ENCODE measurements around the gene FCGR3A.
A peak's percentile ranks its signal among the peaks of the same experiment; 100 is the strongest.
"Not testable (repeated sequence)": the region's sequence is repeated elsewhere in the genome, so short reads cannot be mapped to it uniquely, and the experiment has no call there.

Gene FCGR3A

GRCh38 chr1:161529463-161530104, 20.0 kb downstream of the FCGR3A start:
- not testable (repeated sequence) for DNase-seq

- DNase-seq: not testable (repeated sequence)
Observed at GRCh38 chr1:161528550-161528949, 21.1 kb downstream of the FCGR3A start.

DNA sequence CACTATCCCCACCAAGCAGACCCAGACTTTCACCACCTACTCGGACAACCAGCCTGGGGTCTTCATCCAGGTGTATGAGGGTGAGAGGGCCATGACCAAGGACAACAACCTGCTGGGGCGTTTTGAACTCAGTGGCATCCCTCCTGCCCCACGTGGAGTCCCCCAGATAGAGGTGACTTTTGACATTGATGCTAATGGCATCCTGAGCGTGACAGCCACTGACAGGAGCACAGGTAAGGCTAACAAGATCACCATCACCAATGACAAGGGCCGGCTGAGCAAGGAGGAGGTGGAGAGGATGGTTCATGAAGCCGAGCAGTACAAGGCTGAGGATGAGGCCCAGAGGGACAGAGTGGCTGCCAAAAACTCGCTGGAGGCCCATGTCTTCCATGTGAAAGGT, 23.7 kb downstream of the FCGR3A start:
- not testable (repeated sequence) for DNase-seq

DNA sequence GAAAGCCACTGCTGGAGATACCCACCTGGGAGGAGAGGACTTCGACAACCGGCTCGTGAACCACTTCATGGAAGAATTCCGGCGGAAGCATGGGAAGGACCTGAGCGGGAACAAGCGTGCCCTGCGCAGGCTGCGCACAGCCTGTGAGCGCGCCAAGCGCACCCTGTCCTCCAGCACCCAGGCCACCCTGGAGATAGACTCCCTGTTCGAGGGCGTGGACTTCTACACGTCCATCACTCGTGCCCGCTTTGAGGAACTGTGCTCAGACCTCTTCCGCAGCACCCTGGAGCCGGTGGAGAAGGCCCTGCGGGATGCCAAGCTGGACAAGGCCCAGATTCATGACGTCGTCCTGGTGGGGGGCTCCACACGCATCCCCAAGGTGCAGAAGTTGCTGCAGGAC, 24.3 kb downstream of the FCGR3A start:
- not testable (repeated sequence) for DNase-seq

DNA sequence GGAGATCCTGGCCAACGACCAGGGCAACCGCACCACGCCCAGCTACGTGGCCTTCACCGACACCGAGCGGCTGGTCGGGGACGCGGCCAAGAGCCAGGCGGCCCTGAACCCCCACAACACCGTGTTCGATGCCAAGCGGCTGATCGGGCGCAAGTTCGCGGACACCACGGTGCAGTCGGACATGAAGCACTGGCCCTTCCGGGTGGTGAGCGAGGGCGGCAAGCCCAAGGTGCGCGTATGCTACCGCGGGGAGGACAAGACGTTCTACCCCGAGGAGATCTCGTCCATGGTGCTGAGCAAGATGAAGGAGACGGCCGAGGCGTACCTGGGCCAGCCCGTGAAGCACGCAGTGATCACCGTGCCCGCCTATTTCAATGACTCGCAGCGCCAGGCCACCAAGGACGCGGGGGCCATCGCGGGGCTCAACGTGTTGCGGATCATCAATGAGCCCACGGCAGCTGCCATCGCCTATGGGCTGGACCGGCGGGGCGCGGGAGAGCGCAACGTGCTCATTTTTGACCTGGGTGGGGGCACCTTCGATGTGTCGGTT, 24.8 kb downstream of the FCGR3A start:
- DNase-seq: peak; percentile 26

DNA sequence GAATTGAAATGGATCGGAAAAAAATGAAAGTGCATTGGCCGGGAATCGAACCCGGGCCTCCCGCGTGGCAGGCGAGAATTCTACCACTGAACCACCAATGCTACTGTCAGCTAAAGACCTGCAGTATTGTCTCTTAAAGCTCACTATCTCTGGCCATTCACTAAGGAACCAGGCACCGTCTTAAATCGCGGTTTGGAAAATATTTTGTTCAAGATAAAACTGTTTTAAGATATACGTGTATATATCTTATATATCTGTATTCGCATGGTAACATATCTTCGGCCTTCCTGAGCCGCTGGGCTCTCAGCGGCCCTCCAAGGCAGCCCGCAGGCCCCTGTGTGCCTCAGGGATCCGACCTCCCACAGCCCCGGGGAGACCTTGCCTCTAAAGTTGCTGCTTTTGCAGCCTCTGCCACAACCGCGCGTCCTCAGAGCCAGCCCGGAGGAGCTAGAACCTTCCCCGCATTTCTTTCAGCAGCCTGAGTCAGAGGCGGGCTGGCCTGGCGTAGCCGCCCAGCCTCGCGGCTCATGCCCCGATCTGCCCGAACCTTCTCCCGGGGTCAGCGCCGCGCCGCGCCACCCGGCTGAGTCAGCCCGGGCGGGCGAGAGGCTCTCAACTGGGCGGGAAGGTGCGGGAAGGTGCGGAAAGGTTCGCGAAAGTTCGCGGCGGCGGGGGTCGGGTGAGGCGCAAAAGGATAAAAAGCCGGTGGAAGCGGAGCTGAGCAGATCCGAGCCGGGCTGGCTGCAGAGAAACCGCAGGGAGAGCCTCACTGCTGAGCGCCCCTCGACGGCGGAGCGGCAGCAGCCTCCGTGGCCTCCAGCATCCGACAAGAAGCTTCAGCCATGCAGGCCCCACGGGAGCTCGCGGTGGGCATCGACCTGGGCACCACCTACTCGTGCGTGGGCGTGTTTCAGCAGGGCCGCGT, 25.5 kb downstream of the FCGR3A start, which contains the start of gene HSPA6:
HSPA6 (plus strand) TSS at position 724 of the 925 bp plus-strand sequence; CDS start at position 843, 119 bp downstream.
- peak; percentile 73 for DNase-seq

DNA sequence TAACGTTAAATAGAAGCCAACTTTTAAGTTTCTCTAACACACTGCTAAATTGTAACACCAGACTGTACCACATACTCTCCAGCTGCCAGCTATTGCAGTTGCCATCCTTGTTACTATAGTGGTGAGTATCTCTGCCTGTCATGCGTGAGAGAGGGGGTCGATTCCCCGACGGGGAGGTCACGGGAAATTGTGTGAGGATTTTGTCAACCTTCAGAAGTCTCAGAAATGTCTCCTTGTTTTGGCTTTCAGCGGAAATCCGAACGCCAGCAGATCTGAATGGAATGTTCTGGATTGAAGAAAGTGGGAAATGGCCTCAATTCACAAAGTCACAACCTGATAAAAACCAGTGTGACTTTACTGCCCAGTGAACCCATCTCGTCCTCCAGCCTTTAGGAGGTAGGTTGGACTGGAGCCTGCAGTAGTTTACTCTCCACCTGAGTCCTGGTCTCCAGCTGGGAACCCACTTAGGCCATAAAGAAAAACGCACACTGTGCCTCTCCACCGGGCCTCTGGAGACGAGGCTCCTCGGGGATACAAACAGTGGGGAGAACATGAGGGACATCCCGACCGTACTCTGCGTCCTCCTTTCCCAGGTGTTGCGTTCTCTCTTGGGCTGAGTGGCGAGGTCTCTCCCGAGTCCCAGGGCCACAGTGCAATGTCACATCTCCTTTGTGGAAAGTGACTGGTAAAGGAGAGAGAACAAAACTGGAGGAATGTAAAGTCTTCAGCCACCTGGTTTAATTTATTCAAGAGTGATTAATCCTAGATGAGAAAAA, 26.4 kb downstream of the FCGR3A start:
- not testable (repeated sequence) for DNase-seq

GRCh38 chr1:161513953-161514352, 35.7 kb downstream of the FCGR3A start:
- DNase-seq: not testable (repeated sequence)

DNA sequence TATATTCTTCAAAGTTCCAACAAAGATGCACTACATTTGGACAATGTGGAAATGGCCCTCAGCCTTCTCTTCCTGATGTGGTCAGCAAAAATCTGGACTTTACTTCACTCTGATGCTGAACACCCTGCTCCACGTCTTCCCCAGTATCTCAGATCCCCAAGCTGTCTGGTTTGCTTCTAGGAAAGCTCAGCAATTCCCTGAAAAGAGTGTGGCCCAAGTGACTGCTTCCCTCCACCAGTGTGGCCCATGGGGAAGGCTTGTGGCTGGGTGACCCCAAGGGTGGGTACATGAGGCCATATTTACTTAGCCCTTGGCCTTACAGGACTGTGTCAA, 36.2 kb downstream of the FCGR3A start:
- not testable (repeated sequence) for DNase-seq

GRCh38 chr1:161512636-161513447, 36.8 kb downstream of the FCGR3A start:
- DNase-seq: not testable (repeated sequence)

- no peak for DNase-seq
Observed at GRCh38 chr1:161511756-161512060, 37.9 kb downstream of the FCGR3A start.

- no peak for DNase-seq
Observed at GRCh38 chr1:161511018-161511755, 38.4 kb downstream of the FCGR3A start.

DNA sequence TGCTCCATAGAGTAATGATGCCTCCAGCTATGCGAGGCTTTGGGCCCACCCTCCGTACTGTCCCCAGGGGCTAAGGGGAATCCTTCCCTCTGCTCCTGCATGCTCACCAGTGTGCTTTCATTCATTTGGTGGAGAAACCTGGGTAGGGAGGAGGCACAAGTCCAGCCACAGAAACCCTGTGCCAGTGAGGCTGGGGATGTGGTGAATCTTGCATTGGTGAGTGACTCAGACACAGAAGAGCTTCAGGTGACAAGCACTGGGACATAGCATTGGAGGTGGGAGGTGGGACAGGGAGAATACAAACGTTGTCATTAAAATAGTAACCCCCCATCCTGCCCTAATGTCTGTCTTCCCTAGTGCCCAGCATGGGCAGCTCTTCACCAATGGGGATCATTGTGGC, 39.1 kb downstream of the FCGR3A start:
- no peak for DNase-seq

DNA sequence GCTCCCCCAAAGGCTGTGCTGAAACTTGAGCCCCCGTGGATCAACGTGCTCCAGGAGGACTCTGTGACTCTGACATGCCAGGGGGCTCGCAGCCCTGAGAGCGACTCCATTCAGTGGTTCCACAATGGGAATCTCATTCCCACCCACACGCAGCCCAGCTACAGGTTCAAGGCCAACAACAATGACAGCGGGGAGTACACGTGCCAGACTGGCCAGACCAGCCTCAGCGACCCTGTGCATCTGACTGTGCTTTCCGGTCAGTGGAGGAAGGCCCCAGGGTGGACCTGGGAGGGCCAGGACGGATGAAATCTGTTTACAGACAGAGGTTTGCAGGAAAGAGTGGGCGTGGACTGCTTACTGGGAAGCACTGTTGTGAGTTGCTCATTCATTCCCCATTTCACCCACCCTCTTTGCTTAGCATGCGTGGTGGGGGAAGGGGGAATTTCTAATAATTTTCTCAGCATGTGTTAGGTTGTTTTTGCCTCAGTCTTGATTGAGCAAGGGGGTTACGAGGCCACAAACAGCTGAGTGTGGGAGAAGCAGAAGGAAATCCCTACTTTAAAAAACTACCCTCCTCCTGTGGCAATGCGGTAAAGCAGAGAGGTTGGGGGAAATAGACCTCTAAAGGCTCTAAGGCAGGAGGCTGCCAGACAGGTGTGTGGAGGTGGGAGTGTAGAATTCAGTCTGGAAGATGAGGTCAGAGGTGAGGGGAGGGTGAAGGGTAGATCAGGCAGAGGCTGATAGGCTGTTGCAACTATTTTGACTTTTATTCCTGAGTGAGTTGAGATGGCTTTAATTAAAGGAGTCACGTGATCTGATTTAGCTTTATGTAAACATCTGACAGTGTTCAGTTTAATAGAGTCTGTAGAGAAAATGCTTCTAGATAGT, 43.0 kb downstream of the FCGR3A start:
- DNase-seq: no peak

DNA sequence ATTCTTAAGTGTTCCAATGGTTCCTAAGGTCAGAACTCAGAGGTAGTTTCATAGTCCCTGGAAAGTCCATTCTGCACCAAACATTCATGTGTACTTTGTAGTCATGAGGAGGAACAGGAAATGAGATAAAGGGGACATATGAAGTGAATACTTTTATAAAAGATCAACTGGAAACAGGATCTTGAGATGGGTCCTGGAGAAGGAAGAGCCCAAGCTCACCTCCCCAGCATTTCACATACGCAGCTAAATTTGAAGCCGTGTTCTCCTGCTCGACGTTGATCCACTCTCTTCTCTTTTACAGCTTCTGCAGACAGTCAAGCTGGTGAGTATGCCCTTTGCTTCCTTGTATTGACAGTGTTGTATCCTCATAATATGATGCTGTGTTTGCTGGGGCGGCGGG, 43.9 kb downstream of the FCGR3A start:
- no peak for DNase-seq

- no peak for DNase-seq
Observed at GRCh38 chr1:161503394-161503748, 46.2 kb downstream of the FCGR3A start.

- DNase-seq: no peak
Observed at GRCh38 chr1:161502641-161503393, 46.8 kb downstream of the FCGR3A start.

- no peak for DNase-seq
Observed at GRCh38 chr1:161502181-161502580, 47.4 kb downstream of the FCGR3A start.

DNA sequence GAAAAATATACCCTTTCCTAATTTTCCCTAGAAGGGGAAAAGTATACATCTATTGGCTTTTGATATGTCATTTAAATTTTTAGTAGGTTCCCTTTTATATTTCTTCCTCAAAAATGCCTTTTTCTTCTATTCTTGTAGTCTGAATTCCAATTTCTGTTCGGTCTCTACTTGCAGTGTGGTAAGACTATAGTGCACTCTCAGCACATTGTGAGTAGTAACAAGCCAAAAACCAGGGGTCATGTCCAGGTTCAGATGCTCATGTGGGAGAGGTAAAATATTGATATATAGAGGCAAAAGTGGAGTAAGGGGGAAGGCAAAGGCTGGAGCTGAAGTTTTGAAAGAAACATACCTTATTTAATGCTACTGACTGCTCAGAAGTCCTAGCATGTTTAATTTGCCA, 48.4 kb downstream of the FCGR3A start:
- no peak for DNase-seq

All from stimulated activated CD4-positive, alpha-beta T cell treated with anti-CD3 and anti-CD28 coated beads, Interleukin-4, amount 100 ng/mL, for 1 hour (primary cell).